ENCODE data around the gene SLC17A5.
"Not testable (repeated sequence)": the region's sequence is repeated elsewhere in the genome, so short reads cannot be mapped to it uniquely, and the experiment has no call there.

Gene SLC17A5

DNA sequence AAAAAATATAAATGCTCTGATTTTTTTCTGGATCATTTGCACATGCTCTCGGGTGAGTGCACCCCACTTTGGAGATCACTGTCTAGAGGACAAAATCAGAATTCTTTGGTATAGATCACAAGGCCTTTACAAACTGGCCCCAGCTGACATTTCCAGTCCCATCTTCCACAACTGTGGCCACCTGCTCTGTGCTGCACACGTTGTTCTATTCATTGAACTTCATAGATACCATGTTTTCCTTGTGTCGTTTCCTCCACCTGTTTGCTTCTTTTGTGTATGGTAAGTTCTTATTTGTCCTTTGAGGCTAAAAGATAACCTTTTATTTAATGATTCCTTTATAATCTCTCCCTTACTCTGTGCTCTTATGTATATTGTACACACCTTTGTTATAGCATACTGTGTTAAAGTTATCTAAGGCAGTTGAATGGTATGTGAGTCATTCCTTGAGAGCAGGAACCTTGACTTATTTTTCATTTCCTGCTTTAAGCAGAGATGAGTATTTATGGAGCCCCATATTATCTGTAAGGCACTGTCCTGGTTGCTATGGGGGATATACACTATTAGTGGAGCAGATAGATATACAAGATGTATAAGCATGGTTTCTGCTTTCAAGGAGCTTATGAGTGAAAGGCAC, 12.0 kb upstream of the SLC17A5 start:
- no peak for DNase-seq

DNA sequence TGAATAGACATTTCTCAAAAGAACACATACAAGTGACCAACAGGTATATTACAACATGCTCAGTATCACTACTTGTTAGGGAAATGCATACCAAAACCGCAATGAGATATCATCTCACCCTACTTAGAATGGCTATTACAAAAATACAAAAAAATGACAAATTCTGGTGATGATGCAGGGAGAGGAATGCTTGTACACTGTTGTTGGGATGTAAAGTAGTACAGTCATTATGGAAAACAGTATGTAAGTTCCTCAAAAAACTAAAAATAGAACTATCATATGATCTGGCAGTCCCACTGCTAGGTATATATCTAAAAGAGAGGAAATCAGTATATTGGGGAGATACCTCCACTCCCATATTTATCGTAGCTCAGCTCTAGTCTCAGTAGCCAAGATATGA, 10.9 kb upstream of the SLC17A5 start:
- DNase-seq: no peak

DNA sequence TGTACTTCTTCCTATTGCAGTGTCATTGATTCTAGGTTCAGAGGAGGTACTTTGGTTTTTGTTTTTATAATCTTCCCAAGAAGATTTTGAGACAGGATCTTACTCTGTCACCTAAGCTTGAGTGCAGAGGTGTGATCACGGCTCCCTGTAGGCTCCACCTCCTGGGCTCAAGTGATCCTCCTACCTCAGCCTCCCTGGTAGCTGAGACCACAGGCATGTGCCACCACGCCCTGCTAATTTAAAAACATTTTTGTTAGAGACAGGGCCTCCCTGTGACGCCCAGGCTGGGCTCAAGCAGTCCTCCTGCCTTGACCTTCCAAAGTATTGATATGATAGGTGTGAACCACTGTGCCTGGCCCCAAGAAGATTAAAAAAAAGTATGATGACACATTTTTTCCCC, 3.4 kb upstream of the SLC17A5 start:
- DNase-seq: no peak

- DNase-seq: no peak
These were observed 2.8 kb upstream of the SLC17A5 start for GRCh38 chr6:73656531-73657145.

GRCh38 chr6:73655341-73655917, 1.6 kb upstream of the SLC17A5 start:
- no peak for DNase-seq

GRCh38 chr6:73652637-73653570, 888 bp downstream of the SLC17A5 start:
- peak; percentile 74 for DNase-seq

DNA sequence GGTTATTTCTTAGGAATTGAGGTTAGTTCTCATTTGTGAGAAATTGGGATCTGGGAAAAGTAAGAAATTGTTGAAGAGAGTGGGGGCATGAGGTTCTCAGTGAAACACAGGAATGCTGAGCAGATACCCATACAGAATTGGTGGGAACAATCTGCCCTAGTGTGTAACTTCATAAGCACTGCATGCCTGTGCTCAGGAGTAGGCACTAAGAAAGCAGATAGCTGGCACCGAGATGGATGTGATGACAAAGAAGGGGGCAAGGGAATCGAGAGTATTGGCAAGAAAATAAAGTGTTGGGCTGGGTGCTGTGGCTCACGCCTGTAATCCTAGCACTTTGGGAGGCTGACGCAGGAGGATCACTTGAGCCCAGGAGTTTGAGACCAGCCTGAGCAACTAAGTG, 4.0 kb downstream of the SLC17A5 start:
- no peak for DNase-seq

DNA sequence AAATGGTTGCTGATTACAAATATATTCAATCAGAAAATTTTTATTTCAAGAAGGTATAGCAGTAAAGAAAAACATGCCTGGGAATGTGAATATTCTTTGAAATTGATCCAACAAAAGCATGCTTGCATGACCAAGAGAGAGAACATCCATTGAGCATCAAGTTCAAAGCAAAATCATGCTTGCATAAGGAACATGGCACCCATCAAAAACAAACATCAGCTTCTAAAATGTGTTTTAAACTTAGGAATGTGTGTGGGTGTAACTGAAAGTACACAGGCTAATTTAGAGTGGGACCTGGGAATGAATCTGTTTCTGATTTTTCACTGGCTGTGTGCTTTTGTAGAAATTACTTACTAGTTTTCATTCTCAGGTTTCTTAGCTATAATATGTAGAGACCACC, 5.6 kb downstream of the SLC17A5 start:
- no peak for DNase-seq

DNA sequence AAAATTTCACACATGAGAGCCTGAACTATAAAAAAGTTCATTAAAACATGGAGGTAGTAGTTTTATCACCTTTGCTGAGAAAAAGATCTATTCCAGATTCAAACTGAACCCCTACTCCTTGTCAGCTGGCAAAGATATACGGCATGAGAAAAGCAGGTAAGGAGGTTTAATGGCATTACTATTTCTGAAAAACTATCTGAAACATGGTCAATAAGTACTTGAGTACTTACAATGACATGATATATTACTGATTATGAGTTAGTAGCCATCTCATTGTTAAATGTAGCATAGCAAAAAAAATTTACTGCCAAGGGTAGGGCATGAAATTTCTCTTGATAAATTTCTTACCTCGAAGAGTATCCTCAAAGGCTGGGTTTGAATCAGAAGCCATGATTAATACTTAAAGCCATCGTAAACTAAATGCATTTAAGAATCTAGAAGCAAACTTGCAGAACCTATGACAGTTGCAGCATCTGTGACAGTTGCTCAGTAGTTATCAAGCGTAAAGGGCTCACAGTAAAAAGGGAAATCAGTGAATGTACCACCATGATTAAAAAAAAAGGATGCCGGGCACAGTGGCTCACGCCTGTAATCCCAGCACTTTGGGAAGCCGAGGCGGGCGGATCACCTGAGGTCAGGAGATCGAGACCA, 8.7 kb downstream of the SLC17A5 start:
- DNase-seq: no peak

- no peak for DNase-seq
These were observed 9.8 kb downstream of the SLC17A5 start for GRCh38 chr6:73644030-73644429.

- no peak for DNase-seq
These were observed 11.3 kb downstream of the SLC17A5 start for GRCh38 chr6:73642530-73642929.

- no peak for DNase-seq
These were observed 13.5 kb downstream of the SLC17A5 start for GRCh38 chr6:73640179-73640750.

DNA sequence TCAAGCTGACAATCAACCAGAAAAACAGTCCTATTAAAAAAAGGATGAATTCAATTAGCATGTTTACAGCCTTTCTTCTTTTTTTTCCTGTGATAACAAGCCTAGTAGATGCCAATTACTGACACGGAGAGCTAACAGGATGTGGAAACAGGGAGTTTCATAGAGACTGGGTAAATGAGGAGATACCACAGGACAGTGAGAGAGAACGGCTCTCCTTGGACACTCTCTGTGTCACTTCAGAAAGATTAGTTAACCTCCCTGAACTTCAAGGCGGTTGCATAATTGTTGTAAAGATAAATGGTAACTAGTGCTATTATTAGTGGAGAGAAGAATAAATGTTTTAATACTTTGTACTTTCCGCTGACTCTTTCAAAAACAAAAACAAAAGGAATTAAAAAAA, 14.8 kb downstream of the SLC17A5 start:
- no peak for DNase-seq

DNA sequence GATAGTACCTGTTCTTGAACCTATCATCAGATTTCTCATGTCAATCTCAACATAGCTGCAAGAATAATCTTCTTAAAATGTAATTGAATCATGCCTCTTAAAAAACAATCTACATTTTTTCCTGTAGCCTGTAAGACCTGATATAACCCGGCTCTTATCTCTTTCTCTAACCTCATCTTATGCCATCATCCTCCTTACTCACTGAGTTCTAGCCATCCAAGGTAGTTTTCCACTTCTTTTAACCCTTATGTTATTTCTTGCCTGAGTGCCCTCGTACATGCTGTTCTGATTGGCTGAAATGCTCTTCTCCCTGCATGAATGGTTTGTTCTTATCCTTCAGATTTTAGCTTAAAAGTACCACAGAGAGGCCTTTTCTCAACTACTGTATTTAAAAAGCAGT, 16.4 kb downstream of the SLC17A5 start:
- DNase-seq: no peak

DNA sequence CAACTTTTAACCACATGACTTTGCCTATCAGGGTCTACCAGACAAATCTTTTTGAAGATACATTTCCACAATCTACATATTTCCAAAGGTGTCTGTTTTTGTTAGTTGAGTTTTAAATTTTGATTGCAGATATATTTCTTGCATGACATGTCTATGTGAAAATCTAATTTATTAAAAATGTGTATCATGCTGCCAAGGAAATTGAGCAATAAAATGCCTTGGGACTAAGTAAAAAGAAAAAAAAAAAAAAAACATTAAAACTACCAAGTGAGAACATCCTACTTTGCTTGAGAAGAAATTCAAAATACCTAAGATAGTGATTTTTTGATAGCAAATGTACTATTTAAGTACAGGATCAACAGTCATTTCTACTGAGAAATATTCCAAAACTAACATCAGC, 17.7 kb downstream of the SLC17A5 start:
- no peak for DNase-seq

- DNase-seq: no peak
These were observed 21.4 kb downstream of the SLC17A5 start for GRCh38 chr6:73632346-73632745.

- no peak for DNase-seq
These were observed 21.9 kb downstream of the SLC17A5 start for GRCh38 chr6:73631849-73632248.

DNA sequence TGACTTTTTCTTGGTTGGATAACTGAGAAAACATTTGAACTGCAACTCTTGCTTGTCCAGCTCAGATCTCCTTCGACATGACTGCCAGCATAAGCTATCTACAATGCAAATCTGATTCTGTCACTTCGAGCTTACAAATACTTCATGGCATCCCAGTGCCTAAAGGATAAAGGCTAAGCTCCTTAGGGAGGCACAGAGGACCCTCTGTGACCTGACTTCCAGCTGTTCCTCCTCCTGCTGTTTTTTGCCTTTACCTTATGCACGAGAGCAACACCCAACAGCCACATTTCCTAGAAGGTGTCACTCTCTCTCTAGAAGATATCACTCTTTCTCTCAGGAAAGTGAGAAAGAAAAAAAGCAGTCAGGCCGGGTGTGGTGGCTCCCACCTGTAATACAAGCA, 23.4 kb downstream of the SLC17A5 start:
- DNase-seq: no peak

- no peak for DNase-seq
These were observed 28.9 kb downstream of the SLC17A5 start for GRCh38 chr6:73624896-73625295.

- not testable (repeated sequence) for DNase-seq
These were observed 30.3 kb downstream of the SLC17A5 start for GRCh38 chr6:73623480-73623879.

- DNase-seq: not testable (repeated sequence)
These were observed 35.7 kb downstream of the SLC17A5 start for GRCh38 chr6:73618082-73618481.

- DNase-seq: no peak
These were observed 39.0 kb downstream of the SLC17A5 start for GRCh38 chr6:73614802-73615201.

All from NCI-H1105 treated with DMSO at 0.1 percent for 48 hours (cell line).